Measurements from ENCODE around the gene OSBPL9. TPM values are rescaled to one million over a fixed set of nuclear protein-coding genes. Genes with fewer than 3 reads are reported as not detected.

The OSBPL9 gene
- polyA plus RNA-seq, 1 donor (not counting 4 experiments of a cell fraction or from before 2014, with no cell fraction given) = 62.7 TPM

DNA sequence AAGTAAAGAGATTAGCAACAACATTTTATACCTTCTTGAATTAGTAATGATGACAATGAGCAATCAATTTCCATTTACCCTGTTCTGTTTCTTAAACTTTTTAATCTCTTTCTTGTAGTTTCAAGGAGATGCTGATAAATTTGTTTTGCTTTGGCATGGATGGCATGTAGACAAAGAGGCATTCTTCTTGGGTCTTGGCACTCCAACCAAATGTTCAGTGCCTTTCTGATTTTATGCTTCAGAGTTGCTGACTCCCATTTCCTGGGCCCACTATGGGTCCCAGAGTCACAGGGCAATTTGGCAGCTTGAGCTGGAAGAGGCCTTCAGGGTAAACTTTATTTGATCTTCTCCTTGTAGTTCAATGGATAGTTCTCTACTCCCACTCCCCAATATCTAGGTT is 42.1 kb upstream of the OSBPL9 start:
- Histone ChIP-seq H3K4me3 (ENCODE audit: control insufficient read depth in 2 of 3, extremely low read depth in 1 of 3, insufficient read depth in 2 of 3, low read depth in 1 of 3, low read length in 3 of 3) (no peak overlapping the region), H3K27ac (ENCODE audit: control insufficient read depth, insufficient read depth, low read length) (no peak overlapping the region), H3K9ac (ENCODE audit: control insufficient read depth, extremely low read depth, insufficient read depth, low read length) (no peak overlapping the region), H3K36me3 (ENCODE audit: control insufficient read depth in 2 of 2, extremely low read depth in 1 of 2, insufficient read depth in 2 of 2, low read length in 2 of 2) (no peaks in the 10 kb centered on the region), H3K9me3 (ENCODE audit: control insufficient read depth, low read depth, low read length) (no peaks in the 10 kb centered on the region), H3K79me2 (ENCODE audit: control insufficient read depth, insufficient read depth, low read length) (no peaks in the 10 kb centered on the region), H3K4me2 (ENCODE audit: control insufficient read depth, extremely low read depth, insufficient read depth, low read depth, low read length) (no peak overlapping the region), H3K4me1 (ENCODE audit: control insufficient read depth, extremely low read depth, insufficient read depth, low read length) (peaks cover 11% of the 10 kb centered on the region), H3K9me1 (ENCODE audit: control insufficient read depth, extremely low read depth, insufficient read depth, low read length) (no peaks in the 10 kb centered on the region), H2AFZ (ENCODE audit: control insufficient read depth, low read length) (no peak overlapping the region), H3K27me3 (ENCODE audit: control insufficient read depth, extremely low read depth, insufficient read depth, low read length) (no peaks in the 10 kb centered on the region), H4K20me1 (ENCODE audit: control insufficient read depth, extremely low read depth, insufficient read depth, low read length) (no peaks in the 10 kb centered on the region)
- TF ChIP-seq CTCF (optimal IDR thresholded peaks at IDR 0.05 in 1 of 3, IDR thresholded peaks at IDR 0.05 in 1 of 3, conservative IDR thresholded peaks at IDR 0.05 in 1 of 3; ENCODE audit: extremely low read depth in 1 of 3, insufficient read depth in 2 of 3, low read length in 3 of 3) (no peak), EZH2 (IDR thresholded peaks at IDR 0.05; ENCODE audit: low read length) (no peak)
- DNase-seq (ENCODE audit: low read depth, low spot score) (no peak), FAIRE-seq (no peak)
- dilution Hi-C loops (cut with MboI; ENCODE audit: extremely low pct_ligation_motif_present, low sequenced_read_pairs) = no loop called here

DNA sequence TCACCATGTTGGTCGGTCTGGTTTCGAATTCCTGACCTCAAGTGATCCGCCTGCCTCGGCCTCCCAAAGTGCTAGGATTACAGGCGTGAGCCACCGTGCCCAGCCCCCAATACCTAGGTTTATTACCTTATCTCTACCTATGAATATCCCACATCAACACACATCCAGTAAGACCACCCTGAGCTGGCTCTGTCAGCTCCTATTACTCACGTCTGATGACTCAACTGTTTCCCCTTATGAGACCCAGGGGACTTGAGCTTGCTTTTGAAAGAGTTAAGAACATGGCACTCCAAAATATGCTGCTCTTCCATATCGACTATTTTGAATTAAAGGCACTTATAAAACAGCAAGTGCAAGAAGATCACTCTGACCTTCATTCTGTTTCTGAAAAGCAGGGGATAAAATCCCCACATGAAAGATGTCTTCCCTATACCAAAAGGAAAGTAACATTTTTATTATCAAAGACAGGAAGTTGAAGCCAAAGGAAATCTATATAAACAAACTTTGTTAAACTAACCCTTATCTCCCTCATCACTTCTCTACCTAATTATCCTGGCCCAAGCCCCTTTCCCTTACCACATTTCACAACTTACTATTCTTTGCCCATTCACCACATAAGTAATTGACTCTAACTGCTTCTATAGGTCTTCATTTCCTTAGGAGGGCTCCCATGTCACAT is 41.3 kb upstream of the OSBPL9 start:
- Histone ChIP-seq H3K4me1 (ENCODE audit: control insufficient read depth, extremely low read depth, insufficient read depth, low read length) (peaks cover 4% of the 10 kb centered on the region), H2AFZ (ENCODE audit: control insufficient read depth, low read length) (no peak overlapping the region), H3K79me2 (ENCODE audit: control insufficient read depth, insufficient read depth, low read length) (no peaks in the 10 kb centered on the region), H3K27me3 (ENCODE audit: control insufficient read depth, extremely low read depth, insufficient read depth, low read length) (no peaks in the 10 kb centered on the region), H3K27ac (ENCODE audit: control insufficient read depth, insufficient read depth, low read length) (no peak overlapping the region), H3K36me3 (ENCODE audit: control insufficient read depth in 2 of 2, extremely low read depth in 1 of 2, insufficient read depth in 2 of 2, low read length in 2 of 2) (no peaks in the 10 kb centered on the region), H3K9me1 (ENCODE audit: control insufficient read depth, extremely low read depth, insufficient read depth, low read length) (no peaks in the 10 kb centered on the region), H3K9me3 (ENCODE audit: control insufficient read depth, low read depth, low read length) (no peaks in the 10 kb centered on the region), H4K20me1 (ENCODE audit: control insufficient read depth, extremely low read depth, insufficient read depth, low read length) (no peaks in the 10 kb centered on the region), H3K4me2 (ENCODE audit: control insufficient read depth, extremely low read depth, insufficient read depth, low read depth, low read length) (no peak overlapping the region), H3K9ac (ENCODE audit: control insufficient read depth, extremely low read depth, insufficient read depth, low read length) (no peak overlapping the region), H3K4me3 (ENCODE audit: control insufficient read depth in 2 of 3, extremely low read depth in 1 of 3, insufficient read depth in 2 of 3, low read depth in 1 of 3, low read length in 3 of 3) (no peak overlapping the region)
- DNase-seq (ENCODE audit: low read depth, low spot score) (no peak), FAIRE-seq (no peak)
- TF ChIP-seq CTCF (optimal IDR thresholded peaks at IDR 0.05 in 1 of 3, IDR thresholded peaks at IDR 0.05 in 1 of 3, conservative IDR thresholded peaks at IDR 0.05 in 1 of 3; ENCODE audit: extremely low read depth in 1 of 3, insufficient read depth in 2 of 3, low read length in 3 of 3) = no peak
- TF ChIP-seq EZH2 (IDR thresholded peaks at IDR 0.05; ENCODE audit: low read length) = no peak
- dilution Hi-C loops (cut with MboI; ENCODE audit: extremely low pct_ligation_motif_present, low sequenced_read_pairs) = no loop called here

Measured in keratinocyte (primary cell).